PFSK-1 (cell line): ENCODE results near the gene FAM83G.

Experiments used
- POLR2AphosphoS5 ChIP-seq: IDR thresholded peaks from 2 replicates; pipeline ENCODE4 v1.6.1; 2012; ENCODE audit warnings: low read depth, mild to moderate bottlenecking, control low read depth, low read length, moderate library complexity
- TAF1 ChIP-seq: IDR thresholded peaks from 2 replicates; pipeline ENCODE4 v1.6.1; 2012; ENCODE audit warnings: low read length, control low read depth, borderline replicate concordance; ENCODE audit not compliant: insufficient read depth

DNA sequence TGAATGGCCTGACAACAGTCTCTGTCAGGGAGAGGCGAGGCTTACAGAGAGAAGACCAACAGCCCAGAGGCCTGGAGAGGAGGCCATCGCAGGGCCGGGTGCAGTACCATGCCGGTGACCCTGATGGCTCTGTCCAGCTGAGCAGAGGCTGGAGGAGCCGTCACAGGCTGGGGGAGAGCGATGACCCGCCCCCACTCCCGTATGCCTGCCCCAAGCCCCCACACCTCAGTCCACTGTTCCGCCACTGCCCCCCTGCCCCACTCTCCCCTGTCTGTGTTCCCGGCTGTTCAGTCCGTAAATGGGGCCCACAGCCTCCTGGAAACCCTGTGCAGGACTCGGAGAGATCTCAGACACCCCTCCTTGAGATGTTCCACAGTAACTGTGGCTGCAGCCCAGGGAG, 12.8 kb upstream of the FAM83G start:
- TF ChIP-seq POLR2AphosphoS5, result no peak
- TF ChIP-seq TAF1, result no peak
